H1 (cell line): ENCODE data around the gene LHPP. TPM values are rescaled to one million over a fixed set of nuclear protein-coding genes. Genes with fewer than 3 reads are reported as not detected.

Experiments used
- NANOG ChIP-seq: IDR thresholded peaks from 2 replicates; pipeline ENCODE4 v1.6.1; 2011; ENCODE audit warnings: low read length, low read depth, mild to moderate bottlenecking, inconsistent platforms; ENCODE audit not compliant: insufficient read depth, poor library complexity, severe bottlenecking
- PHF8 ChIP-seq: fragments of 200-600 bp; sonication (generic); conservative IDR thresholded peaks from 2 replicates; pipeline ENCODE4 v1.7.1; 2012; ENCODE audit warnings: low read depth, mild to moderate bottlenecking, inconsistent platforms, low read length, moderate library complexity
- SAP30 ChIP-seq: fragments of 300-600 bp; sonication (generic); IDR thresholded peaks from 2 replicates; pipeline ENCODE4 v1.7.1; 2012; ENCODE audit warnings: low read length, moderate library complexity, mild to moderate bottlenecking, inconsistent platforms; ENCODE audit not compliant: insufficient read depth, insufficient replicate concordance
- SIN3A ChIP-seq, 2 experiments: IDR thresholded peaks in 1 of 2; conservative IDR thresholded peaks in 1 of 2; 2 replicates each; pipeline ENCODE4 v1.6.1; 2011 to 2012; ENCODE audit warnings: low read length in 2 of 2, improper control_type of control experiment in 1 of 2, low read depth in 1 of 2, mild to moderate bottlenecking in 1 of 2
- SIRT6 ChIP-seq: IDR thresholded peaks from one replicate; pipeline ENCODE4 v1.7.1; 2012; ENCODE audit warnings: low read length, inconsistent platforms
- TAF7 ChIP-seq: optimal IDR thresholded peaks from 2 replicates; pipeline ENCODE3; 2011; ENCODE audit warnings: low read depth, mild to moderate bottlenecking, inconsistent platforms, low read length, moderate library complexity, borderline replicate concordance
- polyA plus RNA-seq, 7 experiments: library from polyadenylated mRNA; depleted of rRNA in 3 of 7; stranded (reverse) in 5 of 7; unstranded in 2 of 7; fragments of >200 nt in 5 of 7; fragments of 200-250 nt in 2 of 7; gene quantifications; 1 replicate in 5 of 7; 2 replicates in 1 of 7; 4 replicates in 1 of 7; pipeline versions ENCODE4 v1.2.1 to v1.2.3, GENCODE V29; 2011 to 2013; ENCODE audit warnings: missing spikeins in 2 of 7, mixed read lengths in 2 of 7
- total RNA-seq: library from RNA; stranded (reverse); fragmentation: NEBNext Ultra II Directional; extraction: Animal tissue kit (Norgen Biotek cat#: 25700); gene quantifications from 2 replicates; pipeline ENCODE4 v1.2.1, GENCODE V29; 2021

The LHPP gene
- total and polyA plus RNA-seq, 2 of the 8 experiments (the other 6 are each of a cell fraction or from before 2014, with no cell fraction given) = 26.0 to 45.0 TPM

- TF ChIP-seq SIRT6 (no peak), TAF7 (no peak), PHF8 (no peak), NANOG (no peak), SIN3A (conservative IDR thresholded peaks at IDR 0.05 in 1 of 2, IDR thresholded peaks at IDR 0.05 in 1 of 2; ENCODE audit: low read depth in 1 of 2, low read length in 2 of 2) (no peak), SAP30 (no peak)
Measured at GRCh38 chr10:124543971-124544370, 82.3 kb downstream of the LHPP start (continued).
